HCT116 (cell line): Measurements from ENCODE around the gene PRR14. TPM values are rescaled to one million over a fixed set of nuclear protein-coding genes. Genes with fewer than 3 reads are reported as not detected.

Experiments used
- ATAC-seq: fragments of 200-7000 bp; cut with Tn5 transposase; 2 replicates; pipeline ENCODE4 v1.9.1; 2020; ENCODE audit warnings: mild to moderate bottlenecking, moderate library complexity
- BruUV-seq: library from RNA; stranded (reverse); fragments of 400-500 nt; replicated peaks from 2 replicates; lab custom pipeline; 2021; lab: Mats Ljungman, UMichigan
- CTCF ChIA-PET: fragments of 300-600 bp; sonication (Branson Sonifier 250); formaldehyde crosslinking; loops from one replicate; lab custom pipeline; 2021; ENCODE audit warnings: antibody characterized with exemption; lab: Charles Lee
- POLR2A ChIA-PET: fragments of 300-600, 350-600 bp; sonication (Branson Sonifier 250); formaldehyde crosslinking; loops from one replicate; lab custom pipeline; 2021; ENCODE audit warnings: antibody characterized with exemption; lab: Charles Lee
- RAD21 ChIA-PET, 2 experiments: fragments of 300-600 bp; sonication (Branson Sonifier 250); formaldehyde crosslinking; loops; one replicate each; lab custom pipeline; 2023; ENCODE audit warnings: low total read pairs in 2 of 2; ENCODE audit not compliant: uncharacterized antibody in 2 of 2, unreplicated experiment in 2 of 2, low non-redundant PET in 1 of 2; lab: Charles Lee
- DNase-seq: peaks from one replicate; pipeline ENCODE4 v3.0.0-alpha.2; 2010; ENCODE audit warnings: low read depth, low spot score
- H2AFZ ChIP-seq: fragments of 200-600 bp; shearing (Covaris generic), sonication (generic); 2 replicates; pipeline ENCODE4 v1.6.1; 2017; ENCODE audit warnings: low read depth, mixed run types, mixed read lengths, antibody characterized with exemption, low read length; ENCODE audit not compliant: poor library complexity, severe bottlenecking
- H3K27ac ChIP-seq: 2 replicates; pipeline ENCODE4 v1.5.1; 2012; ENCODE audit warnings: low read depth, low read length
- H3K27me3 ChIP-seq: fragments of 200-600 bp; sonication (generic); 2 replicates; pipeline ENCODE4 v1.6.1; 2016; ENCODE audit warnings: mixed run types, low read length, mixed read lengths; ENCODE audit not compliant: insufficient read depth
- H3K36me3 ChIP-seq, 2 experiments: fragments of 200-500 bp in 1 of 2; fragments of 200-600 bp in 1 of 2; sonication (Bioruptor generic) in 1 of 2; sonication (generic) in 1 of 2; 2 replicates each; pipeline versions ENCODE4 v1.5.1 to v1.6.1; 2014 to 2016; ENCODE audit warnings: low read length in 2 of 2, inconsistent platforms in 1 of 2, mixed read lengths in 1 of 2, mixed run types in 1 of 2; ENCODE audit not compliant: insufficient read depth in 2 of 2, control insufficient read depth in 1 of 2
- H3K4me1 ChIP-seq, 2 experiments: fragments of 200-600 bp in 1 of 2; sonication (generic) in 1 of 2; 2 replicates each; pipeline versions ENCODE4 v1.5.1 to v1.6.1; 2012 to 2017; ENCODE audit warnings: low read length in 2 of 2, inconsistent platforms in 1 of 2, mild to moderate bottlenecking in 1 of 2, mixed read lengths in 1 of 2, mixed run types in 1 of 2, moderate library complexity in 1 of 2; ENCODE audit not compliant: insufficient read depth in 2 of 2, control insufficient read depth in 1 of 2
- H3K4me2 ChIP-seq: fragments of 200-600 bp; sonication (generic); 2 replicates; pipeline ENCODE4 v1.6.1; 2017; ENCODE audit warnings: mixed run types, low read length, mixed read lengths
- H3K4me3 ChIP-seq, 2 experiments: fragments of 200-600 bp in 1 of 2; sonication (generic) in 1 of 2; replicated peaks in 1 of 2; 2 replicates each; pipeline ENCODE4 v1.5.1; 2011 to 2016; ENCODE audit warnings: low read length in 2 of 2, control low read depth in 1 of 2, low read depth in 1 of 2, mild to moderate bottlenecking in 1 of 2, mixed read lengths in 1 of 2, mixed run types in 1 of 2
- H3K79me2 ChIP-seq: fragments of 200-600 bp; sonication (generic); 2 replicates; pipeline ENCODE4 v1.6.1; 2017; ENCODE audit warnings: mild to moderate bottlenecking, mixed run types, low read length, moderate library complexity, mixed read lengths; ENCODE audit not compliant: insufficient read depth
- H3K9ac ChIP-seq: fragments of 200-600 bp; sonication (generic); 2 replicates; pipeline ENCODE4 v1.6.1; 2016; ENCODE audit warnings: low read length, mixed read lengths
- H3K9me2 ChIP-seq: fragments of 200-600 bp; sonication (generic), shearing (Covaris generic); 2 replicates; pipeline ENCODE4 v1.6.1; 2017; ENCODE audit warnings: mixed run types, mild to moderate bottlenecking, moderate library complexity; ENCODE audit not compliant: insufficient read depth
- H3K9me3 ChIP-seq, 2 experiments: fragments of 200-500 bp in 1 of 2; fragments of 200-600 bp in 1 of 2; sonication (Bioruptor generic) in 1 of 2; sonication (generic) in 1 of 2; 2 replicates each; pipeline ENCODE4 v1.6.1; 2014 to 2017; ENCODE audit warnings: low read length in 2 of 2, mixed read lengths in 2 of 2, inconsistent platforms in 1 of 2, low read depth in 1 of 2, mild to moderate bottlenecking in 1 of 2, mixed run types in 1 of 2, moderate library complexity in 1 of 2; ENCODE audit not compliant: control insufficient read depth in 1 of 2, insufficient read depth in 1 of 2
- H4K20me1 ChIP-seq: fragments of 200-600 bp; sonication (generic), shearing (Covaris generic); 2 replicates; pipeline ENCODE4 v1.6.1; 2017; ENCODE audit warnings: mixed run types, mild to moderate bottlenecking, moderate library complexity; ENCODE audit not compliant: insufficient read depth
- CEBPB ChIP-seq: IDR thresholded peaks from 2 replicates; pipeline ENCODE4 v1.6.1; 2012; ENCODE audit warnings: low read depth
- EGR1 ChIP-seq: IDR thresholded peaks from 2 replicates; pipeline ENCODE4 v1.6.1; 2012; ENCODE audit warnings: low read depth
- EZH2 ChIP-seq: fragments of 200-600 bp; sonication (generic); IDR thresholded peaks from 2 replicates; pipeline ENCODE4 v1.6.1; 2017; ENCODE audit warnings: antibody characterized with exemption, mixed run types
- EZH2phosphoT487 ChIP-seq: fragments of 200-600 bp; IDR thresholded peaks from 2 replicates; pipeline ENCODE4 v1.6.1; 2018; ENCODE audit warnings: antibody characterized with exemption, borderline replicate concordance
- FOSL1 ChIP-seq: IDR thresholded peaks from 2 replicates; pipeline ENCODE4 v1.6.1; 2012; ENCODE audit warnings: low read depth
- JUND ChIP-seq: IDR thresholded peaks from 2 replicates; pipeline ENCODE4 v1.6.1; 2012
- POLR2A ChIP-seq: IDR thresholded peaks from 2 replicates; pipeline ENCODE4 v1.7.0; 2011; ENCODE audit warnings: borderline replicate concordance; ENCODE audit not compliant: insufficient read depth, insufficient read length; ENCODE audit errors: extremely low read depth
- POLR2AphosphoS5 ChIP-seq: IDR thresholded peaks from 2 replicates; pipeline ENCODE4 v1.6.1; 2011; ENCODE audit warnings: mild to moderate bottlenecking, low read depth, low read length, moderate library complexity
- RAD21 ChIP-seq: IDR thresholded peaks from 2 replicates; pipeline ENCODE4 v1.6.1; 2012; ENCODE audit warnings: low read depth, mild to moderate bottlenecking
- SIN3A ChIP-seq: IDR thresholded peaks from 2 replicates; pipeline ENCODE4 v1.6.1; 2012; ENCODE audit warnings: low read depth
- SRF ChIP-seq: IDR thresholded peaks from 2 replicates; pipeline ENCODE4 v1.6.1; 2012; ENCODE audit warnings: low read depth
- ZNF274 ChIP-seq: fragments of 200-500 bp; sonication (Bioruptor generic); IDR thresholded peaks from 2 replicates; pipeline ENCODE4 v1.6.1; 2014; ENCODE audit warnings: mild to moderate bottlenecking, low read depth, low read length, inconsistent platforms
- intact Hi-C: fragments of 100-400 bp; cut with micrococcal nuclease; formaldehyde crosslinking; loops from 2 replicates; pipeline ENCODE4 v1.10.0; 2022
- total RNA-seq: library from RNA; stranded (reverse); gene quantifications from one replicate; pipeline ENCODE4 v1.2.1, GENCODE V29; 2021; ENCODE audit not compliant: unreplicated experiment
- TF ChIP-seq, protein P1 (sequence below), 3 experiments: fragments of 200-600 bp in 1 of 3; sonication (generic) in 1 of 3; IDR thresholded peaks in 2 of 3; conservative IDR thresholded peaks in 1 of 3; 2 replicates each; pipeline ENCODE4 v1.5.1; 2012 to 2017; ENCODE audit warnings: low read depth in 2 of 3, low read length in 2 of 3, antibody characterized with exemption in 1 of 3, borderline replicate concordance in 1 of 3, control low read depth in 1 of 3, mild to moderate bottlenecking in 1 of 3, mixed read lengths in 1 of 3, mixed run types in 1 of 3, moderate library complexity in 1 of 3; ENCODE audit not compliant: insufficient read depth in 1 of 3
- TF ChIP-seq, protein P2 (sequence below): IDR thresholded peaks from 2 replicates; pipeline ENCODE4 v1.6.1; 2012

PRR14 gene
- total RNA-seq, 1 experiment from 2014 or later: 56.2 TPM

DNA sequence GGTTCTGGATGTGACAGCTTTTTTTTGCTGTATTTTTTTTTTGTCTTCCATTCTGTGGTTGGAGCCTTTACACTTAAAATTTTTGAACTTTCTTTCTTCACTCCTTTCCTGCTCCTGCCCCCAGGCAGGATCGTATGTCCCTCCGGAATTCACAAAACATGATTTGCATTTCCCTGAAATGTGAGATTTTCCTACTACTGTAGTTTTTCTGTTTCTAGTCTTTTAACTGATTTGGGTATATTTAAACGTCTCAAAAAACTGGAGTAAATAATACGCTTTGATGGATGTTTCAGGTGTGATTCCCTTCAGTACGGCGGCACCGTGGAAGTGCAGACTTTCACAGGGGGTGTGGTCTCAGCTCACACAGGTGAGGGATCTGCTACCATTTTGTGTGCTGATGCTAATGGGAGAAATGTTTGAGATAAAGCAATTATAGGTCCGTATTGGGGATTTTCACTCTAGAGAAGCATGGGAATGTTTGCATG lies 48.9 kb downstream of the PRR14 start:
- Histone ChIP-seq H3K4me1 (peaks cover 11 to 22% of the 10 kb centered on the region in 2 experiments), H4K20me1 (no peaks in the 10 kb centered on the region), H3K27ac (peak overlapping the region; percentile 100), H3K9me2 (no peaks in the 10 kb centered on the region), H3K4me2 (peak overlapping the region; percentile 94)
- ChIA-PET RAD21 (no interaction called here), POLR2A (no interaction called here)
- intact Hi-C loops: loop anchor here (2.0 kb wide), 2 partner anchors 41 kb away; partner anchors contain the start of gene FBRS
- DNase-seq: no peak
- TF ChIP-seq POLR2A (no peak), SRF (no peak), EGR1 (no peak), POLR2AphosphoS5 (no peak)
- TF ChIP-seq, protein P1, sequence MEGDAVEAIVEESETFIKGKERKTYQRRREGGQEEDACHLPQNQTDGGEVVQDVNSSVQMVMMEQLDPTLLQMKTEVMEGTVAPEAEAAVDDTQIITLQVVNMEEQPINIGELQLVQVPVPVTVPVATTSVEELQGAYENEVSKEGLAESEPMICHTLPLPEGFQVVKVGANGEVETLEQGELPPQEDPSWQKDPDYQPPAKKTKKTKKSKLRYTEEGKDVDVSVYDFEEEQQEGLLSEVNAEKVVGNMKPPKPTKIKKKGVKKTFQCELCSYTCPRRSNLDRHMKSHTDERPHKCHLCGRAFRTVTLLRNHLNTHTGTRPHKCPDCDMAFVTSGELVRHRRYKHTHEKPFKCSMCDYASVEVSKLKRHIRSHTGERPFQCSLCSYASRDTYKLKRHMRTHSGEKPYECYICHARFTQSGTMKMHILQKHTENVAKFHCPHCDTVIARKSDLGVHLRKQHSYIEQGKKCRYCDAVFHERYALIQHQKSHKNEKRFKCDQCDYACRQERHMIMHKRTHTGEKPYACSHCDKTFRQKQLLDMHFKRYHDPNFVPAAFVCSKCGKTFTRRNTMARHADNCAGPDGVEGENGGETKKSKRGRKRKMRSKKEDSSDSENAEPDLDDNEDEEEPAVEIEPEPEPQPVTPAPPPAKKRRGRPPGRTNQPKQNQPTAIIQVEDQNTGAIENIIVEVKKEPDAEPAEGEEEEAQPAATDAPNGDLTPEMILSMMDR (IDR thresholded peaks at IDR 0.05 in 2 of 3, conservative IDR thresholded peaks at IDR 0.05 in 1 of 3; ENCODE audit: borderline replicate concordance in 1 of 3, insufficient read depth in 1 of 3, low read depth in 2 of 3, low read length in 2 of 3): no peak
- TF ChIP-seq, protein P2, sequence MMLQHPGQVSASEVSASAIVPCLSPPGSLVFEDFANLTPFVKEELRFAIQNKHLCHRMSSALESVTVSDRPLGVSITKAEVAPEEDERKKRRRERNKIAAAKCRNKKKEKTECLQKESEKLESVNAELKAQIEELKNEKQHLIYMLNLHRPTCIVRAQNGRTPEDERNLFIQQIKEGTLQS: no peak
- TF ChIP-seq, all 23 proteins: peak for 0
- H3K79me2 ChIP-seq: peaks cover 51% of the 10 kb centered on the region
- BruUV-seq: no TSS peak
- no peaks in the 10 kb centered on the region for H3K27me3 ChIP-seq
- CTCF ChIA-PET: no interaction called here
- peaks cover 20 to 38% of the 10 kb centered on the region in 2 experiments for H3K36me3 ChIP-seq
- H2AFZ ChIP-seq: no peak overlapping the region
- peak overlapping the region; percentile 94 to 95 for H3K4me3 ChIP-seq
- peak overlapping the region; percentile 100 for H3K9ac ChIP-seq
- H3K9me3 ChIP-seq: no peaks in the 10 kb centered on the region
- no peak for ATAC-seq

DNA sequence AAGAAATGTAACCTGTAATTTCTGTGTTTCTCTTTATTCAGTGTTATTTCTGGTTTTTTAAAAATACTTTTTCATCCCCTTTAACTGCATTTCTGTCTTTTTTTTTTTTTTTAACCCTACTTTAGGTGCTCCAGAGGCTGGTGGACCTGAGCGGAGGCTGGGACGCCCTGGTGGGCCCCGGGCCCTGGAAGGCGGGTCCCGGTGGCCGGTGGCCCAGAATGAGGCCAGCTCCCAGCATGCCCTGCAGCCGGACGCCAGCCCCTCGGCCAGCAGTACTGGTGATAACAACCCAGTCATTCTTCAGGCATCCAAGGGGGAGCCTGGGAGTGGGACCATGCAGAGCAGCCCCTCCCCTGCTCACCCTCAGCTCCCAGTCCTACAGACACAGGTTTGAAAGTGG lies 49.7 kb downstream of the PRR14 start:
- Histone ChIP-seq H3K36me3 (peaks cover 27 to 41% of the 10 kb centered on the region in 2 experiments), H3K9me2 (no peaks in the 10 kb centered on the region), H3K4me3 (peak overlapping the region in 1 of 2 experiments; percentile 95; a peak in 1 of 4 replicates), H3K27me3 (no peaks in the 10 kb centered on the region), H3K9me3 (no peaks in the 10 kb centered on the region), H3K79me2 (peaks cover 57% of the 10 kb centered on the region), H4K20me1 (no peaks in the 10 kb centered on the region), H3K4me2 (peak overlapping the region; percentile 94), H3K9ac (peak overlapping the region; percentile 100), H3K27ac (peak overlapping the region; percentile 100; the same call in 1 of the 2 replicates), H3K4me1 (peaks cover 11 to 22% of the 10 kb centered on the region in 2 experiments), H2AFZ (no peak overlapping the region)
- RAD21 ChIA-PET: no interaction called here
- CTCF ChIA-PET: no interaction called here
- DNase-seq (no peak), ATAC-seq (no peak)
- POLR2A ChIA-PET: no interaction called here
- BruUV-seq: no TSS peak
- no peak for TF ChIP-seq FOSL1
- no peak for TF ChIP-seq EZH2
- TF ChIP-seq JUND: no peak
- no peak for TF ChIP-seq ZNF274
- no peak for TF ChIP-seq RAD21
- TF ChIP-seq SIN3A: no peak
- TF ChIP-seq CEBPB: no peak
- TF ChIP-seq EZH2phosphoT487: no peak
- intact Hi-C loops: no loop called here
